ENCODE measurements around the gene TOMM40. TPM values are rescaled to one million over a fixed set of nuclear protein-coding genes. Genes with fewer than 3 reads are reported as not detected.

Gene TOMM40
- total RNA-seq, 2 experiments from 2014 or later: 25.4 to 26.8 TPM

DNA sequence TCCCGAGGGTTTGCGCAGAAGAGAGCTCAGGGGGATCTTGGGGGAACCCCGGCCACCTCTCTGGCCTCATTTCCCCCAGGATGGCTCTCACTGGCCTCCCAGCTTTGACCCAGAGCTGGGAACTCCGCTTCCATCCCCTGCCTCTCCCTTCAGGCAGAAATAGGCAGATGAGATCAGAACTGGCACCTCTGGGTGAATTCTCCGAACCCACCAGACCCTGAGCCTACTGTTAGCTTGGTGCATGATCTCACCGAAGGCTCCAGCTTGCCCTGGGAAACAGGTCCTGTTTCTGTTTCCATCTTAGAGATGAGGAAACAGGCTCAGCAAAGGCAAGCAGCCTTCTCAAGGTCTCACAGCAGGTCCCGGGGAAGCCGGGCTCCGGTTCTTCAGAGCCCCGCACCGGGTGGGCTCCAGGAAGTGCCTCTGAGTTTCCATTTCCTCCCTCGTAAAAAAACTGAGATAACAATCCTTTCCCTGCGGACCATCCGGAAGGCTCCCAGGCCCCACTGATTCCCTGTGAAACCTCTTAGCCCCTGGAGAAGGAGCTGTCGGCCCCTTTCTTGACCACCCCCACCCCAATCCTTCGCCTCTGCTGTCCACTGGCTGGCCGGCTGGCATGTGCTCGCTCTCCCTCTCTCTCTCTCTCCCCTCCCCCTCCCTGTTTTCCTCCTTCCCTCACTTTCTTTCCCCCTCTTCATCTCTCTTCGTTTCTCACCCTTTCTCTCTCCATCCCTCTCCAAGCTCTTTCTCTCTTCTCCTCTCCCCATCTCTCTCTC lies 42.8 kb upstream of the TOMM40 start:
- H3K36me3 ChIP-seq (ENCODE audit: insufficient read depth, low read length): no peaks in the 10 kb centered on the region

DNA sequence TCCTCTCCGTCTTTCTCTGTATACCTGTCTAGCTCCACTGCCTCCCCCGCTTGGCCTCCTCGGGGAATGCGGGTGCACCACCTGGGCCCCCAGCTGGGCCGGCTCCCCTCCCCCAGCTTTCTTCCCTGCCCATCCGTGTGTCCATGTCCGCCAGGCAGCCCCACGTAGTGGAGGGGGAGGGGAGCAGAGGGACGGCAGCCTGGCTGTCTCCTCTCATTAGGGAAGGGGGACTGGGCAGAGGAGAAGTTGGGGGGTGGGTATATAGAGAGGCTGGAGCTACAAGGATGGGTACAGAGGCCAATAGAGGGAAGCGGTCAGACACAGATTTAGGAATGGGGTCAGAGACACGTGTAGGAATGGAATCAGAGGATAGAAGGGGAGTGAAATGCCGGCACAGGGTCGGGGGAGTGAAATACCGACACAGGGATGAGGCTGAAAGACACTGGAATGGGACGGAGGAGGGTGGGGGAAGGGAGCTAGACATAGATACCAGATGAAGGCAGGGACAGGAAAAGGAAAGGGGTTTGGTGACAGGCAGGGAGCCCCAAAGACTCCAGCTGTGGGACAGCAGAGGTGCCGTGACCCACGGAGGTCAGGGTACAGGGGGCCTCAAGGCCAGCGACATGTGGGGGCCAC lies 42.1 kb upstream of the TOMM40 start:
- Histone ChIP-seq H3K27ac (ENCODE audit: low read depth in 1 of 2, low read length in 2 of 2) (no peak overlapping the region), H3K27me3 (ENCODE audit: control insufficient read depth in 1 of 2, insufficient read depth in 2 of 2, low read length in 2 of 2) (peaks cover 13 to 20% of the 10 kb centered on the region in 2 experiments), H3K4me1 (ENCODE audit: insufficient read depth, low read length) (peaks cover 43% of the 10 kb centered on the region), H3K4me3 (ENCODE audit: low read length) (no peak overlapping the region), H3K9me3 (ENCODE audit: control insufficient read depth in 1 of 2, insufficient read depth in 1 of 2, low read length in 2 of 2) (peaks cover 0 to 6% of the 10 kb centered on the region in 2 experiments), H3K36me3 (ENCODE audit: insufficient read depth, low read length) (no peaks in the 10 kb centered on the region)
- peak in 1 of 14 experiments; percentile 36 for DNase-seq
- no peak for ATAC-seq (ENCODE audit: poor library complexity)
- CTCF ChIA-PET: interaction anchor here (0.9 kb wide), 1 partner anchor 125 kb away, joined by 3 read pairs; no protein-coding TSS in a partner anchor
- intact Hi-C loops (cut with DNase I, micrococcal nuclease): loop anchor here in 1 of 2 experiments (5.0 kb wide), 1 partner anchor 127 kb away; no protein-coding TSS in a partner anchor
- peaks cover 21% of the 10 kb centered on the region for H3K27me3 Mint-ChIP-seq
- no peaks in the 10 kb centered on the region for H3K36me3 Mint-ChIP-seq (ENCODE audit: low read depth)
- H3K9me3 Mint-ChIP-seq: no peaks in the 10 kb centered on the region
- POLR2A ChIA-PET: interaction anchor here (0.7 kb wide), 1 partner anchor 153 kb away, joined by 3 read pairs; no protein-coding TSS in a partner anchor
- peaks cover 30% of the 10 kb centered on the region for H3K4me1 Mint-ChIP-seq (ENCODE audit: low read depth)
- no peak overlapping the region for H3K4me3 Mint-ChIP-seq
- TF ChIP-seq, protein P1, sequence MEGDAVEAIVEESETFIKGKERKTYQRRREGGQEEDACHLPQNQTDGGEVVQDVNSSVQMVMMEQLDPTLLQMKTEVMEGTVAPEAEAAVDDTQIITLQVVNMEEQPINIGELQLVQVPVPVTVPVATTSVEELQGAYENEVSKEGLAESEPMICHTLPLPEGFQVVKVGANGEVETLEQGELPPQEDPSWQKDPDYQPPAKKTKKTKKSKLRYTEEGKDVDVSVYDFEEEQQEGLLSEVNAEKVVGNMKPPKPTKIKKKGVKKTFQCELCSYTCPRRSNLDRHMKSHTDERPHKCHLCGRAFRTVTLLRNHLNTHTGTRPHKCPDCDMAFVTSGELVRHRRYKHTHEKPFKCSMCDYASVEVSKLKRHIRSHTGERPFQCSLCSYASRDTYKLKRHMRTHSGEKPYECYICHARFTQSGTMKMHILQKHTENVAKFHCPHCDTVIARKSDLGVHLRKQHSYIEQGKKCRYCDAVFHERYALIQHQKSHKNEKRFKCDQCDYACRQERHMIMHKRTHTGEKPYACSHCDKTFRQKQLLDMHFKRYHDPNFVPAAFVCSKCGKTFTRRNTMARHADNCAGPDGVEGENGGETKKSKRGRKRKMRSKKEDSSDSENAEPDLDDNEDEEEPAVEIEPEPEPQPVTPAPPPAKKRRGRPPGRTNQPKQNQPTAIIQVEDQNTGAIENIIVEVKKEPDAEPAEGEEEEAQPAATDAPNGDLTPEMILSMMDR (IDR thresholded peaks at IDR 0.05): no peak
- no peak overlapping the region for H3K27ac Mint-ChIP-seq

More for the DNA sequence above, 42.8 kb upstream of the TOMM40 start:
- intact Hi-C loops (cut with DNase I, micrococcal nuclease): loop anchor here in 1 of 2 experiments (5.0 kb wide), 1 partner anchor 126 kb away; no protein-coding TSS in a partner anchor
- peaks cover 30% of the 10 kb centered on the region for H3K4me1 Mint-ChIP-seq (ENCODE audit: low read depth)
- Histone ChIP-seq H3K4me3 (ENCODE audit: low read length) (no peak overlapping the region), H3K27me3 (ENCODE audit: control insufficient read depth in 1 of 2, insufficient read depth in 2 of 2, low read length in 2 of 2) (peaks cover 13 to 20% of the 10 kb centered on the region in 2 experiments), H3K9me3 (ENCODE audit: control insufficient read depth in 1 of 2, insufficient read depth in 1 of 2, low read length in 2 of 2) (peaks cover 0 to 6% of the 10 kb centered on the region in 2 experiments), H3K27ac (ENCODE audit: low read depth in 1 of 2, low read length in 2 of 2) (no peak overlapping the region), H3K4me1 (ENCODE audit: insufficient read depth, low read length) (peaks cover 43% of the 10 kb centered on the region)
- TF ChIP-seq, protein P1 (IDR thresholded peaks at IDR 0.05): no peak
- CTCF ChIA-PET: interaction anchor here (0.9 kb wide), 1 partner anchor 124 kb away, joined by 3 read pairs; no protein-coding TSS in a partner anchor
- H3K4me3 Mint-ChIP-seq: peak overlapping the region; percentile 65
- H3K9me3 Mint-ChIP-seq: no peaks in the 10 kb centered on the region
- DNase-seq (peak in 2 of 14 experiments; percentile 45 to 46), ATAC-seq (ENCODE audit: poor library complexity) (no peak)
- H3K27ac Mint-ChIP-seq: no peak overlapping the region
- POLR2A ChIA-PET: interaction anchor here (0.7 kb wide), 1 partner anchor 154 kb away, joined by 3 read pairs; no protein-coding TSS in a partner anchor
- peaks cover 21% of the 10 kb centered on the region for H3K27me3 Mint-ChIP-seq
- H3K36me3 Mint-ChIP-seq (ENCODE audit: low read depth): no peaks in the 10 kb centered on the region

DNA sequence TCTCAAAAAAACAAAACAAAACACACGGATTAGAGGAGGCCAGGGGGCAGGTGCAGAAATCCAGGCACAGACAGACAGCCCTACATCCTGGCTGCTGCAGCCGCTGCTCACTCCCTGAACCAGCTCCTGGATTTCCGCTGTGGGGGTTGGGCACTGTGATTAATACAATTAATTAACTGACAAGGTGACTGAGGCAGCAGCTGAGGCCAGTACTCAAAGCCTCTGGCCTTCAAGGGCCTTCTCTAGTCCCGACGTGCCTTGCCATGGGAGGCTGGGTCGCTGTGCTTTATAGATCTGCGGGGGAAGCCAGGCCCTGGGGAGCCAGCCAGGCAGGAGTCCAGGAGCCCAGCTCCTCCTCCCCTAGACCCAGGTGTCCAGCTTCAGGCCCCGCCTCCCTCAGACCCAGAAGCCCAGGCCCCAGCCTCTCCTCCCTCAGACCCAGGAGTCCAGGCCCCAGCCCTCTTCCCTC lies 40.4 kb upstream of the TOMM40 start:
- Histone ChIP-seq H3K9me3 (ENCODE audit: control insufficient read depth in 1 of 2, insufficient read depth in 1 of 2, low read length in 2 of 2) (peaks cover 0 to 6% of the 10 kb centered on the region in 2 experiments), H3K27me3 (ENCODE audit: control insufficient read depth in 1 of 2, insufficient read depth in 2 of 2, low read length in 2 of 2) (peaks cover 13 to 20% of the 10 kb centered on the region in 2 experiments), H3K36me3 (ENCODE audit: insufficient read depth, low read length) (no peaks in the 10 kb centered on the region), H3K4me3 (ENCODE audit: low read length) (no peak overlapping the region), H3K4me1 (ENCODE audit: insufficient read depth, low read length) (peaks cover 29% of the 10 kb centered on the region), H3K27ac (ENCODE audit: low read depth in 1 of 2, low read length in 2 of 2) (no peak overlapping the region)
- ATAC-seq (ENCODE audit: poor library complexity): no peak
- H3K9me3 Mint-ChIP-seq: no peaks in the 10 kb centered on the region
- TF ChIP-seq, protein P1 (IDR thresholded peaks at IDR 0.05): no peak
- H3K27ac Mint-ChIP-seq: no peak overlapping the region
- peaks cover 18% of the 10 kb centered on the region for H3K4me1 Mint-ChIP-seq (ENCODE audit: low read depth)
- no peak for DNase-seq
- intact Hi-C loops (cut with DNase I, micrococcal nuclease): no loop called here
- H3K4me3 Mint-ChIP-seq: no peak overlapping the region
- CTCF ChIA-PET: interaction anchor here (1.5 kb wide), 1 partner anchor 80 kb away, joined by 3 read pairs; no protein-coding TSS in a partner anchor
- H3K36me3 Mint-ChIP-seq (ENCODE audit: low read depth): no peaks in the 10 kb centered on the region
- POLR2A ChIA-PET: no interaction called here
- H3K27me3 Mint-ChIP-seq: peaks cover 14% of the 10 kb centered on the region
